Activated CD8-positive, alpha-beta memory T cell treated with anti-CD3 and anti-CD28 coated beads for 48 hours (primary cell): Measurements from ENCODE around the gene TACC3.

Experiments
- DNase-seq, 3 experiments: peaks; one replicate each; pipeline ENCODE4 v3.0.0-alpha.2; 2020; ENCODE audit warnings: low read depth in 2 of 3, low spot score in 2 of 3

The TACC3 gene

GRCh38 chr4:1758306-1759121, 37.2 kb downstream of the TACC3 start:
- no peak for DNase-seq

- no peak for DNase-seq
Observed at GRCh38 chr4:1759170-1759817, 38.0 kb downstream of the TACC3 start.

GRCh38 chr4:1759818-1760223, 38.5 kb downstream of the TACC3 start:
- no peak for DNase-seq

GRCh38 chr4:1760521-1761071, 39.3 kb downstream of the TACC3 start:
- no peak for DNase-seq

- no peak for DNase-seq
Observed at GRCh38 chr4:1761130-1761689, 39.9 kb downstream of the TACC3 start.

GRCh38 chr4:1762264-1763010, 41.1 kb downstream of the TACC3 start:
- DNase-seq, result no peak

GRCh38 chr4:1763070-1763549, 41.8 kb downstream of the TACC3 start:
- no peak for DNase-seq

GRCh38 chr4:1763550-1764080, 42.3 kb downstream of the TACC3 start:
- no peak for DNase-seq

- DNase-seq, result no peak
Observed at GRCh38 chr4:1764670-1765069, 43.3 kb downstream of the TACC3 start.

- no peak for DNase-seq
Observed at GRCh38 chr4:1765409-1766072, 44.2 kb downstream of the TACC3 start.

GRCh38 chr4:1766106-1767060, 45.1 kb downstream of the TACC3 start:
- DNase-seq, result no peak

- no peak for DNase-seq
Observed at GRCh38 chr4:1767061-1767769, 45.9 kb downstream of the TACC3 start.

GRCh38 chr4:1767770-1768366, 46.5 kb downstream of the TACC3 start:
- DNase-seq, result no peak

GRCh38 chr4:1768367-1769034, 47.2 kb downstream of the TACC3 start:
- no peak for DNase-seq

GRCh38 chr4:1769692-1770091, 48.4 kb downstream of the TACC3 start:
- no peak for DNase-seq

- no peak for DNase-seq
Observed at GRCh38 chr4:1770245-1770644, 48.9 kb downstream of the TACC3 start.

GRCh38 chr4:1770791-1771231, 49.5 kb downstream of the TACC3 start:
- DNase-seq, result no peak
